ENCODE results near the gene PPP1R14B.
"Not testable (repeated sequence)": the region's sequence is repeated elsewhere in the genome, so short reads cannot be mapped to it uniquely, and the experiment has no call there.

The PPP1R14B gene

DNA sequence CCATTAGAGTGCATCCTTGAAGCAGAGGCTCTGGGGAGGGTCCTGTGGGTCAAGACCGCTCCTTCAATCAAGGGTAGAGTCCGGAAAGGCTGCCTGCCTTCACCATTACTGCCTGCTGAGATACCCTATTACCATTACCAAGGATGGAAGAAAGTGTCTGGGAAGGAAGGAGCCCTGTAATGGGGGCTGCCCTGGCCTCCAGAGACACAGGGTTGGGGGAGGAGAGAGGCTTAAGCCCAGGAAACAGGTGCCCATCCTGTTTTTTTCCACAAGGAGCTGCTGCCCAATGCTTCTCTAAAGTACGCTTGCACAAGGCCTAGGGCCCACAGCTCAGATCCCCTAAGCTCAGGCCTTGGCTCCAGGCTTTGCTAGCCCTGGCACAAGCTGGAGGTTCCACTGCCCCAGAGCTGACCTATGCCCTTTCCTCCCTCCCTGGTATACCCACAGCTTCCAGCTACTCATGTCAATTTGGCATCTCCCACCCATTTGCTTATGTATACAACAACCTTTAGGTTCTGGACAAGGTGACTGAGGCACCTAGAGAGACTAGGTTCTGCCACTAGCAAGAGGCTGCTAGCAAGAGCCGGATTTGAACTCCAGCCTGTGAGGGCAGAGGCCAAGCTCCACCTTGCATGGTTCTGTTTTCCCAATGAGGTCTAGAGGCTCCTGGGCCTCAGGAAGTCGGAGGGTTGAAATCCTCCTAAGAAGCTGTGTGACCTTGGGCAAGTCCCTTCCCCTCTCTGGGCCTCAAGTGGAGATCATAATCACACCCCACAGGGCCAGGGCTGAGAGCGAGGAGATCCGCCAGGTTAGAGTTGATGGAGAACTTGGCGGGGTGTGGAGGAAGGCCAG, 3.0 kb upstream of the PPP1R14B start:
- DNase-seq (ENCODE audit: insufficient read length, low spot score) (no peak), FAIRE-seq (no peak)
- TF ChIP-seq POLR2A (IDR thresholded peaks at IDR 0.05; ENCODE audit: low read depth, low read length), result no peak

DNA sequence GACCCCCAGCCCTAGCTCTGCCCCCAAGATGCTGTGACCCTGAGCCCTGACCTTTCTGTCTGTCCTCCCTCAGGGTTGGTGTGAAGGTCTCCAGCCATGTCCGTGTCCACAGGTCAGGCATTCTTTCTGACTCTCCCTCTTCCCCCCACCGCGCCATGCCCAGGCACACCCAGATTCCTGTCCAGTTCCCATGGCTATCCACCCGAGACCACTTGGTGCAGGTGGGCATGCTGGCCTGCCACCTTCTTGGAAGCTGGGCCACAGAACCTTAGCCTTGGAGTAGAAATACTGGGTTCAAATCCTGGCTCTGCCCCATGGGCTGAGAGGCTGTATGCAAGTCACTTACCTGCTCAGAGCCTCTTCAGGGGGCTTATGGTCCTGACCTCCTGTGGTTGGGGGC, 2.3 kb upstream of the PPP1R14B start:
- no peak for DNase-seq (ENCODE audit: insufficient read length, low spot score)
- TF ChIP-seq POLR2A (IDR thresholded peaks at IDR 0.05; ENCODE audit: low read depth, low read length), result no peak
- FAIRE-seq, result no peak

DNA sequence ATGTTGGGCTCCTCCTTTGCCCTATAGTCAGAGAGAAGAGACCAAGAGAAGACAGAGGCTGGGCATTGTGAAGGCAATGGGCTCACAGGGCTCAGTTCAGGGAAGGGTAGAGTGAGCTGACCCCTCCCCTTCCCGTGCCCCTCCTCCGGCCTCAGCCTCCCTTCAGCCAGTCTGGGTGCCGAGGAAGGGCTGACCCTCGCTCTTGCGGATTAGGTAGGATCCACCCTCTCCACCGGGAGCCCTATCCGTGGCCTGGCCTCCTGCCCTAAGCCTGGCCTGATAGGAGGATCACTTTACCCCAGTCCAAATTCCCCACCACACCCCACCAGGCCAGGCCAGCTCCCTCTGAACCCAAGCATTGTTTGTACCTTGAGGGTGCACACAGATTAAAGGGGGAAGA, 1.8 kb upstream of the PPP1R14B start:
- TF ChIP-seq POLR2A (IDR thresholded peaks at IDR 0.05; ENCODE audit: low read depth, low read length), result no peak
- FAIRE-seq (no peak), DNase-seq (ENCODE audit: insufficient read length, low spot score) (no peak)

DNA sequence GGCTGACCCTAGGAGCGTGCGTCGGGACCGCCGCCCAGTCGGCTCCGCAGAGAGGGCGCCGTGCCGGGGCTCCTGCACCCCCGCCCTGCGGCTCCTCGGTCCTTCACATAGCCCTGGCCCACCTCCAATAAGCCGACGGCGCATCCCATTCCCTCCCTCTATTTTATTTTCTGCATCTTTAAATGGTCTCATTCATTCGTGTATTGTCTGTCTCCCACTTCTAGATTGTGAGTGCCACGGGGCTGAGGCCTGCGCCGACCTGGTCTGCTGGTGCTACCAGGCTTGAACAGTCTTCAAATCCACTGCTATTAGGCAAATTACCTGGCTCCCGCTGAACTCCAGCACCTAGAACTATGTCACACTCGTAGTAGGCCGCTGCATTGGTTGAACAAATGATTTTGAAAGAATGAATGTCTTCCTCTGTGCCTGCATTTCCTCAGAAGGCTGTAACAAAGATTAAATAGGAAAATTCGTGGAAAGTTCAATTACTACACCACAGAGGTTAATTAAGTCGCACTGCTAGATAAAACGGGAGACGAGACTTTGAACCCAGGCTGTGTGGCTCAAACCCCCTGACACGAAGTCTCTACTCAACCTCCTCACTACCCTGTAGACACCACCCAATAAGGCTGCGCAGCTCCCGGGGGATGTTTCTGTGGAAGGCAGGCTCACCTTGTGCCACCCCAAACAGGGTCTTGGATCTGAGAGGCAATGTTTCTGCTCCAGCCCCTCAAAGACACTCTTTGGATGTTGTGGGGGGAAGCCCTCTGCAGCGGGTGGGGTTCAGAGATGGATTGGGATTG, 1.2 kb upstream of the PPP1R14B start:
- no peak for DNase-seq (ENCODE audit: insufficient read length, low spot score)
- FAIRE-seq, result no peak

DNA sequence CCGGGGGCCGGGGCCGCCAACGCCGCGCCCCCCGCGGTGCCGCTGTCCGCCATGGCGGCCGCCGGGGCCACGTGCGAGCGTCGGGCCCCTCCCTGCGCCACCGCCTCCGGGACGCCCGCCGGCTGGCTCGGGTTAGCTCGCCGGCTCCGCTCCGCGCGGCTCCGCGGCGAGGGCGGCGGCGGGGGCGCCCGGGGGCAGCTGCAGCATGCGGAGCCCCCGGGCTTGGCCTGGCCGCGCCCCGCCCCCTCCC, 197 bp downstream of the PPP1R14B start:
- not testable (repeated sequence) for DNase-seq (ENCODE audit: insufficient read length, low spot score); FAIRE-seq

More for the DNA sequence above, 1.2 kb upstream of the PPP1R14B start:
- TF ChIP-seq POLR2A (IDR thresholded peaks at IDR 0.05; ENCODE audit: low read depth, low read length), result no peak

DNA sequence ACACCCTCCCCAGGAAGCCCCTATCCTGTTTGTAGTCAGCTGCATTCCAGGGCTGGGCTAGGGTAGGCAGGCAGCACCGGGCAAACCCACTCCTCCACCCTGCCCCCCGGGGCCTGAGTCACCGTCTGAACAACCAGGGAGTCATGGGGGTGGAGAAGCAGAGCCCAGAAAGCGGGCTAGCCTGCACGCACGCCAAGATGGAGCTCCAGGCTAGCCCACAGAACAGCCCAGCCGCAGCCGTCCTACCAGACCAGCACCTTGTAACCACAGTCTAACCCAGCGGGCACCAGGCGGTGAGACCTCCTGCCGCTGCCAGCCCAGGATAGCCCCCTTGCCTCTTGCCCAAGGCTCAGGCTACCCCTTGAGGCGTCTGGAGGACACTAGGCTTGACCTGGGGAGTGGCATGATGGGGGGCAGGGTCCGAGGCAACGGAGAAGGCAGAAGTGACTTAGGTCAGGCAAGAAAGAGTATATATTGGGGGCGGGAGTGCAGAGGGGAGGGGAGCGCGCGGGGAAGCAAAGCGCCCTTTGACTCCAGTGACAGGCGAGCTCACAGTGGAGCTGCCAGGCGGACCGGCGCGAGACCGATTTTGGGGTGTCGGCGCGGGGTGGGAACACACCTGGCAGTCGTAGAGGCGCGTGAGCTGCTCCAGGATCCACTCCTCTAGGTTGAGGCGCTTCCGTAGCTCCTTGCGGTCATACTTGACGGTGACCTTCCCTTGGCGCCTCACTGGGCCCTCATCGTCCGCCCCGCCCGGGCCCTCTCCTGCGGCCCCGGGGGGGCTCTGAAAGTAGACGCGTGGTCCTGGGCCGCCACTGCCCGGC, 734 bp downstream of the PPP1R14B start:
- no peak for FAIRE-seq
- peak; percentile 94 for TF ChIP-seq POLR2A (IDR thresholded peaks at IDR 0.05; ENCODE audit: low read depth, low read length)
- no peak for DNase-seq (ENCODE audit: insufficient read length, low spot score)

DNA sequence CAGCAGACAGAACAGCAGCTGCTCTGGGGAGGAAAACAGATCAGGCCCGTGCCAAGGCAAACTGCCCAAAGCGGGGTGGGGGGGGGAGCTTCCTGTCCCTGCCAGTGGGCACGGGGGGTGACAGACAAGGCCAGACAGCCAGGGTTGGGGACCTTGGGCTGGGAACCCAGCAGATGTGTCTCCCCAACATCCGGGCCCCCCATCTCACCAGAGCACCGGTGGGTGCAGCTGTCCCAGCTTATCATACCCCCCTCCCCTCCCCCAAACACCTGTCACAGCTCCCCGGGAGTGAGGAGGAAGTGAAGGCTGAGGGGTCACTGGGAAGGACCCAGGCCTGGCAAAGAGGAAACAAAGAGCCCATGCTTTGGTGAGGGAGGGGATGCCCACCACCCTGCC, 1.3 kb downstream of the PPP1R14B start:
- no peak for FAIRE-seq
- no peak for DNase-seq (ENCODE audit: insufficient read length, low spot score)
- 0 out of 2 replicates have a peak, but pooled peaks have one; percentile 7 for TF ChIP-seq POLR2A (IDR thresholded peaks at IDR 0.05; ENCODE audit: low read depth, low read length)

DNA sequence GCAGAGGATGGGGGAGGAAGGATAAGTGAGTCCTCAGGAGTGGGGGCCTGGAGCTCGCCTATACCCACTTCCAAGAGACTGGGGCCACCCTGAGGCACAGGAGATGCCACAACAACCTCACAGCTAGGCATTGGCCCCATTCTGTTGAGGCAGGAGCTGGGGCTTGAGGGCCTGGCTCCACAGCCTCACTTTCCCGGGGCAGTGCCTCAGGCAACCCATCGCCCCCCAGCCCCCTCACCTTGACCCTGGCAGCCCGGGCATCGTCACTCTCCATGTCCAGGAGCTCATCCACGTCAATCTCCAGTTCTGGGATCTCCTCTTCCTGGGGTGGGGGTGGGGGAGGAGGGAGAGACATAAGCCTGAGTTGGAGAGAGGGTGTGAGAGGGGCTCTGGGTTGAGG, 1.8 kb downstream of the PPP1R14B start:
- DNase-seq (ENCODE audit: insufficient read length, low spot score) (no peak), FAIRE-seq (no peak)
- no peak for TF ChIP-seq POLR2A (IDR thresholded peaks at IDR 0.05; ENCODE audit: low read depth, low read length)

DNA sequence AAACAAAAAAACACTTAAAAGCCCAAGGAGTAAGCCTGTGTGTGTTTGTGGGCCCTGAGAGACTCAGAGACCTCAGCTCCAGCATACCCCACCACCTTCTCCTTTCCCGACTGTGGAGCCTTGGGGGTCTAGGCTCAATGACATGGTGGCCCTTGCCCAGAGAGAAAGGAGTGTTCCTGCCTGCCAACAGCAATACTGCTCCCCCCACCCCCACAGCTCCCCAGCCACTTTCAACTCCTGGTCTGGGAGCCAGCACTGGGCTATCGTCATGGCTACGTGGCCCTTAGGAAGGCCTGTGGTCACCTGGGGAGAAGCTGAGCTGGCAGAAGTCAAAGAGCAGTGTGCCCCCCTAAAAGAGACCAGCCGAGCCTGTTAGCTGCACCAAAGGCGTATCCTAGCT, 2.6 kb downstream of the PPP1R14B start:
- DNase-seq (ENCODE audit: insufficient read length, low spot score), result no peak
- TF ChIP-seq POLR2A (IDR thresholded peaks at IDR 0.05; ENCODE audit: low read depth, low read length), result no peak
- no peak for FAIRE-seq

DNA sequence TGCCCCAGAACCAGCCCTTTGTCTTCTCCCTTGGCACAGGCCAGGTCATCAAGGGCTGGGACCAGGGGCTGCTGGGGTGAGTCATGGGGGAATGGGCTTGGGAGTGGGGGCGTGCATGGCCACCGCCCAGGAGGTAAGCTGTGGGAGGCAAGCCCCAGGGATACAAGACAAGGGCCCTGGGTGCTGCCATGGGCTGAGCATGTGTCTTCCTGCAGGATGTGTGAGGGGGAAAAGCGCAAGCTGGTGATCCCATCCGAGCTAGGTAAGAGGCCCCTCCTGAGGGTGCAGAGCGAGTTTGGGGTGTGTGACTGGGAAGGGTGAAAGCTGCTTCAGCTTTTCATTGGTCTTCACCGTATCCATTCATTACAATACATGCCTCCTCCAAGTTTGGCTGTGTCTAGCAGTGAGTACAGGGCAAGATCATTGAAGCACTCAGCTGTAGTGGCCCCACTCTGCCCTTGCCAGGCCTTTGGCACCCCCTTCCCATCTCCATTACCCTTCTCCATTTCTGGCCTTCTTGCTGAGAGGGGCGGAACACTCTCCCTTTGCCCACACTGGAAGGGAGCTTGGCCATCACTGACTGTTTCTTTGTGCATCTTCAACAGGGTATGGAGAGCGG, 3.4 kb downstream of the PPP1R14B start:
- no peak for TF ChIP-seq POLR2A (IDR thresholded peaks at IDR 0.05; ENCODE audit: low read depth, low read length)
- DNase-seq (ENCODE audit: insufficient read length, low spot score) (no peak), FAIRE-seq (no peak)

DNA sequence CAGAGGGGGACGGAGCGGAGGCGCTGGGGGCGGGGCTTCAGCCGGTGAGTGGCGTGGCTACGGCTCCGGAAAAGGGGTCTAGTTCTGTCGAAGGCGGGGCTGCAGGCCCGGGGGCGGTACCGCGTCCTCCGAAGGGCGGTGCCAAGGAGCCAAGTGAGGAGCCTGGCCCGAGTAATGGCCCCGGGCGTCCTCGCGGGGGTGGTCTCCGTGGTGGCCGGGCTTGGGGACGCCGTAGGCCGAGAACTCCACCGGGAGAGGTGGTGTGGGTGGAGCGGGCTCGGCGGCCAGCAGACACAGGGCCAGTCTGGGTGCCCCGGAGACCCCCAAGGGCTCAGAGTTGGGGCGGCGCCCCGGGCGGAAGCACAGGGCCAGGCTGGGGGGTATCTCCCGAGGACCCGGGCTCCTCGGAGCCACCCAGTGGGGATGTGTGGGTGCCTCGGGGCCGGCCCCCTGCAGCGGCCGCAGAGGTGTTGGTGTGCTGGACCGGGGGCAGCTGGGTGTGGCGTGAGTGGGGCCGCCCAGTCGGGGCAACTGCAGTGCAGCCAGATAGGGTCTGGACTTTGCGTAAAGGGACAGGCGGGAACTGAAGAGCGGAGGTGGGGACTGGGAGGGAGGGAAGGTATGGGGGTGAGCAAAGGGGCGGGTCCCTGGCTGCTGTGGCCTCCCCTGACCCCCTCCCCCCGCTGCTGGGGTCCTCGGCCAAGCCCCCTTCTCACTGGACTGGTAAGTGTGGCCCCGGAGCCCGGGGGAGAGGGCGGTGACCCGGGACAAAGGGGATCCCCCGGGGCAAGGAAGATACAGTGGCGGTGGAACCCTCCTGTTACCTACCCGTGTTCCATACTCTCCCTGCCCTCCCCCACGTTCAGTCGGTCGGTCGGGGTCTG, 5.0 kb downstream of the PPP1R14B start:
- peak; percentile 81 for TF ChIP-seq POLR2A (IDR thresholded peaks at IDR 0.05; ENCODE audit: low read depth, low read length)
- peak; percentile 88 for DNase-seq (ENCODE audit: insufficient read length, low spot score)
- no peak for FAIRE-seq

DNA sequence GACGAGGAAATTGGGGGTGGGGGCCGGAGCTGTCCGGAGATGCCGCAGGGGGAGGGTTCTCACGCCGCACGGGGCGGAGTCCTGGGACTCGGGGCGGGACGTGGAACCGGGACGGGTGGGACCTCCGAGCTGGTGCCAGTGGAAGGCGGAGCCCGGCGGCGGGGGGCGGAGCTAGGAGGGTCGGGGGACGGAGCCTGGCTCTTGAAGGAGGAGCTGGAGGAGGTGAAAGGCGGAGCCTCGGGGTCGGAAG, 5.6 kb downstream of the PPP1R14B start:
- DNase-seq (ENCODE audit: insufficient read length, low spot score), result peak; percentile 81
- FAIRE-seq, result no peak
- no peak for TF ChIP-seq POLR2A (IDR thresholded peaks at IDR 0.05; ENCODE audit: low read depth, low read length)
